Gastrocnemius medialis (tissue), 4 donors: Measurements from ENCODE around the gene RPS6KC1. TPM values are rescaled to one million over a fixed set of nuclear protein-coding genes. Genes with fewer than 3 reads are reported as not detected.

Experiments used
- ATAC-seq, 2 donors: fragments of 150-250 bp; one replicate each; pipeline ENCODE4 v1.9.1; 2016
- DNase-seq, 2 donors: peaks; one replicate each; pipeline ENCODE4 v3.0.0-alpha.2; 2019
- H3K27ac ChIP-seq, 4 donors: fragments of 200-600 bp; sonication (generic); 1 replicate in 1 of 4; 2 replicates in 3 of 4; pipeline ENCODE4 v1.5.1; 2016 to 2018; ENCODE audit warnings: mild to moderate bottlenecking in 2 of 4, moderate library complexity in 1 of 4
- H3K27me3 ChIP-seq, 3 donors: fragments of 200-600 bp; sonication (generic) in 2 of 3; 1 replicate in 1 of 3; 2 replicates in 2 of 3; pipeline versions ENCODE4 v1.5.1 to v1.6.0; 2016 to 2019; ENCODE audit warnings: mild to moderate bottlenecking in 1 of 3, moderate library complexity in 1 of 3
- H3K36me3 ChIP-seq, 2 donors: fragments of 200-600 bp; sonication (generic) in 1 of 2; one replicate each; pipeline ENCODE4 v1.5.1; 2017 to 2018
- H3K4me1 ChIP-seq, 2 donors: fragments of 200-600 bp; sonication (generic) in 1 of 2; one replicate each; pipeline ENCODE4 v1.5.1; 2016 to 2017; ENCODE audit warnings: mild to moderate bottlenecking in 2 of 2
- H3K4me3 ChIP-seq, 4 donors: fragments of 200-600 bp; sonication (generic) in 3 of 4; 1 replicate in 1 of 4; 2 replicates in 3 of 4; pipeline ENCODE4 v1.5.1; 2016 to 2019; ENCODE audit warnings: mild to moderate bottlenecking in 2 of 4
- H3K9me3 ChIP-seq, 3 donors: fragments of 200-600 bp; sonication (generic) in 2 of 3; 1 replicate in 1 of 3; 2 replicates in 2 of 3; pipeline ENCODE4 v1.5.1; 2016 to 2019
- CTCF ChIP-seq, 5 experiments: fragments of 450-650 bp in 3 of 5; fragments of 200-600 bp in 2 of 5; sonication (generic) in 2 of 5; IDR thresholded peaks in 4 of 5; conservative IDR thresholded peaks in 1 of 5; 1 replicate in 4 of 5; 2 replicates in 1 of 5; pipeline ENCODE4 v1.5.1; 2016 to 2019; ENCODE audit warnings: antibody characterized with exemption in 5 of 5, mild to moderate bottlenecking in 3 of 5, moderate library complexity in 3 of 5
- POLR2A ChIP-seq, 2 donors: fragments of 450-650 bp; IDR thresholded peaks; one replicate each; pipeline ENCODE4 v1.6.1; 2017; ENCODE audit warnings: antibody characterized with exemption in 2 of 2, mild to moderate bottlenecking in 2 of 2, moderate library complexity in 2 of 2
- in situ Hi-C, 4 donors: fragments of 200-750 bp; cut with MboI; loops; one replicate each; pipeline versions ENCODE4 v1.15.0 to v1.8.0; 2017; ENCODE audit warnings: low sequenced_read_pairs in 4 of 4
- intact Hi-C: fragments of 100-400 bp; cut with DNase I; formaldehyde crosslinking; loops from one replicate; pipeline ENCODE4 v1.15.1; 2023; ENCODE audit warnings: low total_unique reads
- total RNA-seq, 4 donors: library from RNA; depleted of rRNA; stranded (reverse); fragments of >200 nt; gene quantifications; one replicate each; pipeline versions ENCODE4 v1.1.0 to v1.2.3, GENCODE V29; 2016

The RPS6KC1 gene
- total RNA-seq, 4 donors from 2014 or later: 14.5 to 22.2 (median 16.2) TPM

GRCh38 chr1:213242883-213243282, 191.8 kb downstream of the RPS6KC1 start:
- H3K27me3 ChIP-seq: no peaks in the 10 kb centered on the region
- DNase-seq (no peak), ATAC-seq (no peak)
- no peak overlapping the region for H3K27ac ChIP-seq
- TF ChIP-seq POLR2A (IDR thresholded peaks at IDR 0.05) (no peak), CTCF (IDR thresholded peaks at IDR 0.05 in 4 of 5, conservative IDR thresholded peaks at IDR 0.05 in 1 of 5) (no peak)
- in situ Hi-C loops: loop anchor here in 2 of 4 donors (25.0 kb wide), 1 partner anchor 894 kb away; no protein-coding TSS in a partner anchor
- no peaks in the 10 kb centered on the region for H3K9me3 ChIP-seq
- intact Hi-C loops: loop anchor here (10.0 kb wide), 2 partner anchors 118 to 882 kb away; no protein-coding TSS in a partner anchor
- H3K36me3 ChIP-seq: peaks cover 0 to 7% of the 10 kb centered on the region in 2 donors
- no peak overlapping the region for H3K4me3 ChIP-seq
- no peaks in the 10 kb centered on the region for H3K4me1 ChIP-seq

GRCh38 chr1:213244664-213245091, 193.6 kb downstream of the RPS6KC1 start:
- H3K4me1 ChIP-seq: no peaks in the 10 kb centered on the region
- TF ChIP-seq POLR2A (IDR thresholded peaks at IDR 0.05) (no peak), CTCF (IDR thresholded peaks at IDR 0.05 in 4 of 5, conservative IDR thresholded peaks at IDR 0.05 in 1 of 5) (peak; percentile 46 to 76 (median 62))
- H3K9me3 ChIP-seq: no peaks in the 10 kb centered on the region
- no peak overlapping the region for H3K27ac ChIP-seq
- in situ Hi-C loops (loop anchor here in 2 of 4 donors (25.0 kb wide), 1 partner anchor 893 kb away; no protein-coding TSS in a partner anchor), intact Hi-C loops (loop anchor here (10.0 kb wide), 2 partner anchors 120 to 880 kb away; no protein-coding TSS in a partner anchor)
- ATAC-seq (no peak), DNase-seq (no peak)
- no peak overlapping the region for H3K4me3 ChIP-seq
- H3K27me3 ChIP-seq: no peaks in the 10 kb centered on the region
- H3K36me3 ChIP-seq: peaks cover 0 to 7% of the 10 kb centered on the region in 2 donors

GRCh38 chr1:213245260-213245910, 194.3 kb downstream of the RPS6KC1 start:
- no peaks in the 10 kb centered on the region for H3K4me1 ChIP-seq
- intact Hi-C loops: loop anchor here (10.0 kb wide), 2 partner anchors 121 to 879 kb away; no protein-coding TSS in a partner anchor
- H3K4me3 ChIP-seq: no peak overlapping the region
- H3K27me3 ChIP-seq: no peaks in the 10 kb centered on the region
- no peaks in the 10 kb centered on the region for H3K9me3 ChIP-seq
- H3K36me3 ChIP-seq: peaks cover 0 to 7% of the 10 kb centered on the region in 2 donors
- in situ Hi-C loops: loop anchor here in 2 of 4 donors (25.0 kb wide), 1 partner anchor 892 kb away; no protein-coding TSS in a partner anchor
- no peak overlapping the region for H3K27ac ChIP-seq
- no peak for DNase-seq
- ATAC-seq: no peak
- TF ChIP-seq CTCF (IDR thresholded peaks at IDR 0.05 in 4 of 5, conservative IDR thresholded peaks at IDR 0.05 in 1 of 5): no peak
- TF ChIP-seq POLR2A (IDR thresholded peaks at IDR 0.05): no peak

- no peak for DNase-seq
- Histone ChIP-seq H3K4me3 (no peak overlapping the region), H3K4me1 (no peaks in the 10 kb centered on the region), H3K36me3 (peaks cover 0 to 7% of the 10 kb centered on the region in 2 donors), H3K27ac (no peak overlapping the region), H3K27me3 (no peaks in the 10 kb centered on the region), H3K9me3 (no peaks in the 10 kb centered on the region)
- TF ChIP-seq CTCF (IDR thresholded peaks at IDR 0.05 in 4 of 5, conservative IDR thresholded peaks at IDR 0.05 in 1 of 5) (no peak), POLR2A (IDR thresholded peaks at IDR 0.05) (no peak)
- no peak for ATAC-seq
- in situ Hi-C loops (loop anchor here in 2 of 4 donors (25.0 kb wide), 1 partner anchor 890 kb away; no protein-coding TSS in a partner anchor), intact Hi-C loops (loop anchor here (10.0 kb wide), 2 partner anchors 122 to 878 kb away; no protein-coding TSS in a partner anchor)
Observed at GRCh38 chr1:213247038-213247437, 196.0 kb downstream of the RPS6KC1 start.
